ENCODE data around the gene HSF2BP.
A peak's percentile ranks its signal among the peaks of the same experiment; 100 is the strongest.
"Not testable (repeated sequence)": the region's sequence is repeated elsewhere in the genome, so short reads cannot be mapped to it uniquely, and the experiment has no call there.

Gene HSF2BP

GRCh38 chr21:43616861-43617260 is 42.4 kb downstream of the HSF2BP start:
- not testable (repeated sequence) for FAIRE-seq

GRCh38 chr21:43614839-43615238 is 44.4 kb downstream of the HSF2BP start:
- FAIRE-seq: no peak

GRCh38 chr21:43613755-43614638 is 45.3 kb downstream of the HSF2BP start:
- no peak for FAIRE-seq

- FAIRE-seq: peak; percentile 59
These were observed 47.5 kb downstream of the HSF2BP start for GRCh38 chr21:43611598-43612369.

- FAIRE-seq: no peak
These were observed 49.6 kb downstream of the HSF2BP start for GRCh38 chr21:43609501-43610340.

- FAIRE-seq: no peak
These were observed 50.6 kb downstream of the HSF2BP start for GRCh38 chr21:43608664-43609063.

- FAIRE-seq: no peak
These were observed 51.1 kb downstream of the HSF2BP start for GRCh38 chr21:43608225-43608624.

- no peak for FAIRE-seq
These were observed 53.7 kb downstream of the HSF2BP start for GRCh38 chr21:43605320-43606215.

GRCh38 chr21:43604505-43605204 is 54.6 kb downstream of the HSF2BP start:
- FAIRE-seq: no peak

- no peak for FAIRE-seq
These were observed 55.4 kb downstream of the HSF2BP start for GRCh38 chr21:43603641-43604504.

- FAIRE-seq: no peak
These were observed 56.1 kb downstream of the HSF2BP start for GRCh38 chr21:43603233-43603626.

GRCh38 chr21:43602266-43603232 is 56.7 kb downstream of the HSF2BP start:
- FAIRE-seq: no peak

GRCh38 chr21:43600642-43601402 is 58.5 kb downstream of the HSF2BP start:
- FAIRE-seq: peak; percentile 31

GRCh38 chr21:43599728-43600127 is 59.6 kb downstream of the HSF2BP start:
- no peak for FAIRE-seq

GRCh38 chr21:43598416-43599120 is 60.7 kb downstream of the HSF2BP start:
- FAIRE-seq: no peak

GRCh38 chr21:43597540-43598250 is 61.6 kb downstream of the HSF2BP start:
- no peak for FAIRE-seq

- no peak for FAIRE-seq
These were observed 62.2 kb downstream of the HSF2BP start for GRCh38 chr21:43597052-43597451.
